ENCODE data around the gene AQP12A.
"Not testable (repeated sequence)": the region's sequence is repeated elsewhere in the genome, so short reads cannot be mapped to it uniquely, and the experiment has no call there.

GRCh38 chr2:240678043-240678442, 13.6 kb upstream of the AQP12A start:
- not testable (repeated sequence) for TF ChIP-seq CTCF (IDR thresholded peaks at IDR 0.05); EZH2 (IDR thresholded peaks at IDR 0.05; ENCODE audit: borderline replicate concordance, insufficient read depth, low read depth, low read length, poor library complexity, severe bottlenecking)
